ENCODE measurements around the gene RALGPS2.

Gene RALGPS2

DNA sequence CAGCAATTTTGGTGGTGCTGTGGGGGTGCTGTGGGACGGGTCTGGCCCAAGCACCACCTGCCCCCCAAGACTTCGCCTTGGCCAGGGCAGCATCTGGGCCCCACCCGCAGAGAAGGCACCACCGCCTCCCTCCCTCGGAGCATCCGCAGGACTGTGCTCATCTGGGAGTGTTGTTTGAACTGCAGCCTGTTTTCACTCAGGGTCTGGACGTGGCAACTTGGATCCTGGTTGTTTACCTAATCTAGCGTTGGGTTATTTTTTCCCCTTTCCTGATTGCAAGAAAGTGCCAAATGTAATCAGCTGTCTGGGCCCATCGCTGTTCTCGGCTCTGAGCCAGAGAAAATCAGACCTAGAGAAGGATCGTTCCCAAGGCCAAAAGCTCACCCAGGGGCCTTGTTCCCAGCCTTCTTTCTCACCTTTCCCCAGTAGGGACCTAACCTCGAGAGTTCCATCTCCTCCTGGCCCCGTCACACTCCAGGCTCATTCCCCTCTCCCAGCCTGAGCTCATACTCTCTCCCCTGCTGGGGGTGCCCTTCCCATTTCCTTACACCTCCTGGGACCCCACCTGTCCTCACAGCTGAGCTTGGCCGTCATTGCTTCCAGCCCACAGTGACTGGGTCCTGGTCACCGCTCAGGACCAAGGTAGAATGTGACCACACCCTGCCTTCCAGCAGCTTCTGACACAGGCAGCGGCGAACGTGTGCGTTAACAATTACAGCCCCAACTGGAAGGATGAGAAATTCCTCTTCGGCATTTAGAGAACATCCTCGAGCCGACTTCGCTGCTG lies 228.7 kb downstream of the RALGPS2 start:
- Mint-ChIP-seq H3K4me3 (no peak overlapping the region), H3K9me3 (ENCODE audit: low read depth) (no peaks in the 10 kb centered on the region), H3K4me1 (ENCODE audit: low read depth) (no peaks in the 10 kb centered on the region), H3K27me3 (no peaks in the 10 kb centered on the region), H3K27ac (no peak overlapping the region), H3K36me3 (no peaks in the 10 kb centered on the region)

DNA sequence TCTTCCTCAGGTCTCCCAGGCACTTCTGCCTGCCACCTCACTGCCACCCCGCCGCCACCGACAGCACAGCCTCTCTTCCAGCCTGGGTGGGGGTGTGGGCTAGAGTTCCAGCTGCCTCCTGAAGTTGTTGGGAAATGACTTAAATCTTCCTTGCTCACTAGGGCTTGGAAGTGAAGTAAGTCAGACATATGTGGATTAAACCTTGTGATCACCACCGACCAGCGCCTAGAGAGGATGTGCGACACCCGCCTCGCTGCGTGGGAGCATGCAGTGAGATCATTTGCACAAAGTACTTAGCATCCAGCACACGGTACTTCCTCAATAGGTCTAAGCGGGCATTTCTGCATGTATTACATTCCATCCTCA lies 229.3 kb downstream of the RALGPS2 start:
- Mint-ChIP-seq H3K36me3 (no peaks in the 10 kb centered on the region), H3K27ac (no peak overlapping the region), H3K27me3 (no peaks in the 10 kb centered on the region), H3K4me1 (ENCODE audit: low read depth) (no peaks in the 10 kb centered on the region), H3K4me3 (no peak overlapping the region), H3K9me3 (ENCODE audit: low read depth) (no peaks in the 10 kb centered on the region)

DNA sequence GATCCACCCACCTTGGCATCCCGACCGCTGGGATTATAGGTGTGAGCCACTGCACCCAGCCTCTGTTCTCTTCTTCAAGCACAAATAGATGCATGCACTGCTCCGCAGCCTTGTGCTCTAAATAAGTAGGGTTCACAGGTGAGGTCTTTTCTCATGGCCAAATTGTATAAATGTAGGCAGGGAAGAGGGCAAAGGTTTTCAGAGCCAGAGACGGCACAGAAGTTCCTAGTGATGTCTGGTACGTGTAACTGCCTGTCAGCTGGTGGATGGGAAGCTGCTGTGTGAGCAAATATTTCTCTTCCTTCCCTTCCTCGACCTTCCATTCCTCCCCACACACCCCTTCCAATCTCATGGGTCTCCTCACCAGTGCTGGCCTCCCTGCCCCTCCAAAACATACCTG lies 229.9 kb downstream of the RALGPS2 start:
- H3K9me3 Mint-ChIP-seq (ENCODE audit: low read depth), result no peaks in the 10 kb centered on the region
- H3K36me3 Mint-ChIP-seq, result no peaks in the 10 kb centered on the region
- no peak overlapping the region for H3K27ac Mint-ChIP-seq
- no peaks in the 10 kb centered on the region for H3K4me1 Mint-ChIP-seq (ENCODE audit: low read depth)
- no peaks in the 10 kb centered on the region for H3K27me3 Mint-ChIP-seq
- no peak overlapping the region for H3K4me3 Mint-ChIP-seq

DNA sequence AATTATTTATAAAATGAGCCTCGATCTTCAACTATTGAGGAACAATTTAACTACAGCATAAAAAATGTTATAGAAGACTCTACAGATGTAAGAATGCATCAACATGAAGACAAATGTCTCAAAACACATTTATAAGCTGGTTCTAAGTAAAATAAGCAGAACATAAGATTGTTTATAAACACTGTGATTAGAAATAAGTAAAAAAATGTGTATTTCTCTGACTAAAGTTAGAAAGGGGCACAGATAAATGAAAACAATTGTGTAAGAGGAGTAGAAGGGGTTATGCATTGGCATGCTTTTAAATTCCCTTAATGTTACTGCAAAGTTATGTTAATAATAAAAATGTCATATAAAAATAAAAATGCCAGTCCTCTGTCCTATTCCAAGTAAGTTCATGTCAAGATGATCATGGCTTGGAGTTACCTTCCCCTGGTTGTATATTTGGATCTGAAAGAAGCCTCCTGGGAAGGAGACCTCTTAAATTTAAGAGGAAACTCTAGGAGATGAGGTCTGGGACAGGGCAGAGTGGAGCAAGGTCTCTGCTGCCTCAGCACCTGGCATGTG lies 230.4 kb downstream of the RALGPS2 start:
- Mint-ChIP-seq H3K36me3 (no peaks in the 10 kb centered on the region), H3K4me1 (ENCODE audit: low read depth) (no peaks in the 10 kb centered on the region), H3K4me3 (no peak overlapping the region), H3K27me3 (no peaks in the 10 kb centered on the region), H3K27ac (no peak overlapping the region), H3K9me3 (ENCODE audit: low read depth) (no peaks in the 10 kb centered on the region)

DNA sequence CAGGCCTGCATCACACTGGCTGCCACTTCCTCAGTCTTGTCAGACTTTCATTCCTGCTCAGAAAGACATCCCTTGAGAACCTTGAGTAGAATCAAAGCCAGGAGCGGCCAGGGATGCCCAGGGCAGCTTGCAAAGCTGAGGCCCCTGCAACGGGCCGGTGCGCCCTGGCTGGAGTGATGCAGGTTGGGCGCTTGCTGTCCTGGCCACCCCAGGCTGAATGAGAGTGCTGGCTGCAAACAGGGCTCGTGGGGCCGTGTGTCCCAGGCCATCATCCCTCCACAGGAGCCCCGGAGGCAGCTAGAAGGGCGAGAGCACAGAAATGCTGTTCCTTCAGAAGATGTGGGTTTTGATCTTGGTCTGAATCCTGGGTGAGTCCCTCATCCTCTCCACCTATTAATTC lies 233.4 kb downstream of the RALGPS2 start:
- no peaks in the 10 kb centered on the region for H3K36me3 Mint-ChIP-seq
- H3K9me3 Mint-ChIP-seq (ENCODE audit: low read depth), result no peaks in the 10 kb centered on the region
- no peak overlapping the region for H3K27ac Mint-ChIP-seq
- no peak overlapping the region for H3K4me3 Mint-ChIP-seq
- no peaks in the 10 kb centered on the region for H3K4me1 Mint-ChIP-seq (ENCODE audit: low read depth)
- H3K27me3 Mint-ChIP-seq, result no peaks in the 10 kb centered on the region

DNA sequence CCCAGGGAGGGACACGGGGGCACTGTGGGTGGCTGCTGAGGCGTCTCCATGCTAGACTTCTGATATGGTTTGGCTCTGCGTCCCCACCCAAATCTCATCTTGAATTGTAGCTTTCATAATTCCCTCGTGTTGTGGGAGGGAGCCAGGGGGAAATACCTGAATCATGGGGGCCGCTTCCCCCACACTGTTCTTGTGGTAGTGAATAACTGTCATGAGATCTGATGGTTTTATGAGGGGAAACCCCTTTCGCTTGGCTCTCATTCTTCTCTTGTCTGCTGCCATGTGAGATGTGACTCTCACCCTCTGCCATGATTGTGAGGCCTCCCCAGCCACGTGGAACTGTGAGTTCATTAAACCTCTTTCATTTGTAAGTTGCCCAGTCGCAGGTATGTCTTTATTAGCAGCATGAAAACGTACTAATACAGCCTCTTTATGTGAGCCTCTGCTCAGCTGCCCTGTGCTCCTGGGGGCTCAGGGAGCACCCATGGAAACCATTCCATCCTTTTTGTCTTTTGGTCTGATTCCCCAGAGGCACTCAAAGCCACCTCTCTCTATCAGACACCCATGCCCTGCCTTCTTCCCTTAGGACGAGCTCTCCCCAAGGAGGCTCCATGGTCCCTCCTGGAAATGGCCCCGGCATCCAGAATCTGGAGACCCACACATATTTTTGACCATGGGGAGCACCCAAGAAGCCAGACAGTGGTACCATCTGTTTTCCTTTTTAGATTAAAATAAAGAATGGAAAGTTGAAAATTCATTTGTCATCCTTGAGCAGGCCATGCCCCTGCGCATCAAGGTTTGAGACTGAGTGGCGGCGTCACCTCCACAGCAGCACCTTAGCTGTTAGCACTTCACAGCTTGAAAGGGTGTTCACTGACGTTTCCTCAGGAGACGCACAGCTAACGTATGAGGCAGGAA lies 234.8 kb downstream of the RALGPS2 start:
- Mint-ChIP-seq H3K27ac (no peak overlapping the region), H3K4me1 (ENCODE audit: low read depth) (no peaks in the 10 kb centered on the region), H3K27me3 (no peaks in the 10 kb centered on the region)

DNA sequence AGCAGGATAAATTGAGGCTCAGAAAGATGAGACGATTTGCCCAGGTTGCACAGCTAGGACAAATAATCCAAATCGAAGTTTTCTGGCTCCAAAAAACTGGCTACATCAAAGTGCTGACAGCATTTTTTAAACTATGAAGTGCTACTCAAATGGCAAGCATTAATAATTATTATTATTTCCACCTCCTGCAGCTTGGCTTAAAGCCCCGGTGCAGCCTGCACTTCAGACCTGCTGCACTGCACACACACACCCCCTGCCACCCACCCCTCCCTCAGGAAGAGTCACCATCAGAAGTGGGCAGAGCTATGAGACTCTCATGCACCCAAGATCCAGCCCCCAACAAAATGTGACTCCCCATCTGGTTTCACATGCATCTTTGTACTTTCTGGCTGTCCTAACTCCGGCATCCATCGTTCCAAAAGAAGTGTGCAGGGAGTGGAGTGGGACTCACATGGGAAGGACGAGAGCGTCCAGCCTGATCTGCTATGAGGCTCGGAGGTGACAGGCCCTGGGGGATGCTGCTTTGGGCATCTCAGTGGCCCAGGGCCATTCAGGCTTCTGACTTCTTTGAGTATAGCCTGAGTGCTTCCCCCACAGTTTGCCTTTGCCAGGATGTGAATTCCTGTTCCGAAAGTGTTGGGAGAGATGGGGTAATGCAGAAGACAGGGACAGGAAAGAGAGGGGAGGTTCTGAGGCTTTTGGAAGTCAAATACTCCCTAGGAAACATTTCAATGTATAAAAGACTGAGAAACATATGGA lies 235.6 kb downstream of the RALGPS2 start:
- H3K27me3 Mint-ChIP-seq, result no peaks in the 10 kb centered on the region
- no peak overlapping the region for H3K27ac Mint-ChIP-seq
- no peaks in the 10 kb centered on the region for H3K9me3 Mint-ChIP-seq (ENCODE audit: low read depth)
- H3K4me3 Mint-ChIP-seq, result no peak overlapping the region
- no peaks in the 10 kb centered on the region for H3K4me1 Mint-ChIP-seq (ENCODE audit: low read depth)
- no peaks in the 10 kb centered on the region for H3K36me3 Mint-ChIP-seq

More for the DNA sequence above, 234.8 kb downstream of the RALGPS2 start:
- Mint-ChIP-seq H3K36me3 (no peaks in the 10 kb centered on the region), H3K9me3 (ENCODE audit: low read depth) (no peaks in the 10 kb centered on the region), H3K4me3 (no peak overlapping the region)

DNA sequence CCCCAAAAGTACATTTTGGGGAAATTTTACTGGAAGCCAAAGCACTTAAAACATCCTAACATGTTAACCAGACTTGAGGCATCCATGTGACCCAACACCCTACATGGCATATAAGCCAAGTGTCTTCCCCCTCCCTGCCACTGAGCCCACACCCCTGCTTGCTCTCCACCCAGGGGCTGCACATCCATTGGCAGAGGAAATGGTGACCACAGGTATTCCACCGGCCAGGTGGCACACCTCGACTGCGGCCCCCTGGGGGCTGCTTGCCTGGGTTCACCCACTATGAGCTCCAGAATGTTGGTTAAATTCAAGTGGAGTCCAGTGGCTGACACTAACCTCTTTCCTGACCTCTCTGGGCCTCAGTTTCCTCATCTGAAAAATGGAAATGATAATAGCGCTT lies 236.3 kb downstream of the RALGPS2 start:
- no peaks in the 10 kb centered on the region for H3K9me3 Mint-ChIP-seq (ENCODE audit: low read depth)
- no peaks in the 10 kb centered on the region for H3K4me1 Mint-ChIP-seq (ENCODE audit: low read depth)
- H3K27ac Mint-ChIP-seq, result no peak overlapping the region

DNA sequence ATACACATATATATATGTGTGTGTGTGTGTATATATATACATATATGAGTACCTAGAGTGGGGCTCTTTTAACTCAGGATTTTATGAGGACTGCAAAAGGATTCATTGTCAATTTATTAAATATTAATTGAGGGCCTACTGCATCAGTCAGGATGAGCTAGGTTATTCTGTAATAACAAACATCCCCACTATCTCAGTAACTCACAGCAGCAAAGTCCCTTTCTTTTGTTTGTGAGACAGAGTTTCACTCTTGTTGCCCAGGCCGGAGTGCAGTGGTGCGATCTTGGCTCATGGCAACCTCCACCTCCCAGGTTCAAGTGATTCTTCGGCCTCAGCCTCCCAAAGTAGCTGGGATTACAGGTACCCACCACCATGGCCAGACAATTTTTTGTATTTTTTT lies 236.8 kb downstream of the RALGPS2 start:
- Mint-ChIP-seq H3K4me1 (ENCODE audit: low read depth) (no peaks in the 10 kb centered on the region), H3K27me3 (no peaks in the 10 kb centered on the region), H3K4me3 (no peak overlapping the region)

More for the DNA sequence above, 236.3 kb downstream of the RALGPS2 start:
- Mint-ChIP-seq H3K4me3 (no peak overlapping the region), H3K36me3 (no peaks in the 10 kb centered on the region), H3K27me3 (no peaks in the 10 kb centered on the region)

DNA sequence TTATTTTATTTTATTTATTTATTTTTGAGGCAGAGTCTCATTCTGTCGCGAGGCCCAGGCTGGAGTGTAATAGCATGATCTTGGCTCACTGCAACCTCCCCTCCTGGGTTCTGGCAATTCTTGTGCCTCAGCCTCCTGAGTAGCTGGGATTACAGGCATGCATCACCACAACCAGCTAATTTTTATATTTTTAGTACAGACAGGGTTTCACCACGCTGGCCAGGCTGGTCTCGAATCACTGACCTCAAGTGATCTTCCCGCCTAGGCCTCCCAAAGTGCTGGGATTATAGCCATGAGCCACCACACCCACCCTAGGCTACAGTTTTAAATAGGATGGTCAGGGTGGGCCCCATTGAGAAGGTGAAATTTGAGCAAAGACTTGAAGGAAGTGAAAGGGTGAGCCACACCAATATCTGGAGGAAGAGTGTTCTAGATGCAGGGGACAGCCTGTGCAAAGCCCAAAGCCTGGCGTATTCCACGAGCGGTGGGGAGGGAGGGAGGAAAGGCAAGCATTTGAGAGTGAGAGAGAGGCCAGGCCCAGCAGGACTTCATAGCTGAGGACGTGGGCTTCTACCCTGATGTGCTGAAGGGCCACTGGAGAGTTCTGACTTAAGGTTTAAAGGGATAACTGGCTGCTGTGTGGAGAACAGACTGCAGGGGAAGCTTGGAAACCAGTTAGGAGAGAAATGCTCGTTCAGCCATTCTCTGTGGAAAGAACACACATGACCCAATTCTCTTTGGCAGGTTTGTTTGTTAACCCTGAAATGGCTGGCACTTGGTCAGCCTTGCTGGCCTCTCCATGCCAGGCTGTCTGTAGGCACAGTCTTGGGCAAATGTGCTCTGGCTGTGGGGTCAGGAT lies 238.0 kb downstream of the RALGPS2 start:
- Mint-ChIP-seq H3K9me3 (ENCODE audit: low read depth) (no peaks in the 10 kb centered on the region), H3K4me3 (no peak overlapping the region), H3K27ac (no peak overlapping the region), H3K4me1 (ENCODE audit: low read depth) (no peaks in the 10 kb centered on the region), H3K36me3 (no peaks in the 10 kb centered on the region), H3K27me3 (no peaks in the 10 kb centered on the region)

More for the DNA sequence above, 236.8 kb downstream of the RALGPS2 start:
- Mint-ChIP-seq H3K27ac (no peak overlapping the region), H3K36me3 (no peaks in the 10 kb centered on the region), H3K9me3 (ENCODE audit: low read depth) (no peaks in the 10 kb centered on the region)

DNA sequence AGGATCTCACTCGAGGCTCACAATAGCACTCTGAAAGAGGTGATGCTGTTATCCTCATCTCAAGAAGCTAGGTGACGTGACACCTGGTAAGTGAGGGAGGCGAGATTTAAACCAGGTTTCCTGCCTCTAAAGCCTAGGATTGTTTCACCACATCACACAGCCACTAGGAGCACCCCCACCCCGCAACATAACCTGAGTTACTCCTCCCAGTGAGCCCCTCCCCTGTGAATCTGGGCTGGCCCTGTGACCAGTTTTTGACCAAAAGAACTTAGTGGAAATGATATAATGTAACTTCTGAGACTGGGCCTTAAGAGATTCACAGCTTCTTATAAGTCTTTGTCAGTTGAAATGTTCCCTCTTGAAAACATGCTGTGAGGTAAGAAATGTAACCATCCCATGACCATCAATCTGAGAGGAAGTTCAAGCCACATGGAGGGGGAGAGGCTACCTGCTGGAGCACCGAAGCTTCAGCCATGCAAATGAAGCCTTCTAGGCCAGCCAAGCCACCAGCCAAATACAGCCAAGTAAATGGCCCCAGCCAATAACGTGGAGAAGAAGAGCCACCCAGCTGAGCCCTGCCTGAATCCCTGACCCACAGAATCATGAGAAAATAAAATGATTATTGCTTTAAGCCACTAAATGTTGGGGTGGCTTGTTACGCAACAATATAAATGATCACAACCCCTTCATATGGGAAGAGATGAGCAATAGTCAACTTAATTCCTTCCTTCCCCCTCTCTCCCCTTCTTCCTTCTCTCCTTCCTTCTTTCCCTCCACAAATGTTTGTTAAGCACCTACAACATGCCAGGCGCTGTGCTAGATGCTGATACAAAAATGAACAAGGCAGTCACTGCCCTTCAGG lies 239.7 kb downstream of the RALGPS2 start:
- H3K27me3 Mint-ChIP-seq, result no peaks in the 10 kb centered on the region
- H3K4me3 Mint-ChIP-seq, result no peak overlapping the region
- H3K4me1 Mint-ChIP-seq (ENCODE audit: low read depth), result no peaks in the 10 kb centered on the region
- H3K36me3 Mint-ChIP-seq, result no peaks in the 10 kb centered on the region
- no peaks in the 10 kb centered on the region for H3K9me3 Mint-ChIP-seq (ENCODE audit: low read depth)
- H3K27ac Mint-ChIP-seq, result no peak overlapping the region

DNA sequence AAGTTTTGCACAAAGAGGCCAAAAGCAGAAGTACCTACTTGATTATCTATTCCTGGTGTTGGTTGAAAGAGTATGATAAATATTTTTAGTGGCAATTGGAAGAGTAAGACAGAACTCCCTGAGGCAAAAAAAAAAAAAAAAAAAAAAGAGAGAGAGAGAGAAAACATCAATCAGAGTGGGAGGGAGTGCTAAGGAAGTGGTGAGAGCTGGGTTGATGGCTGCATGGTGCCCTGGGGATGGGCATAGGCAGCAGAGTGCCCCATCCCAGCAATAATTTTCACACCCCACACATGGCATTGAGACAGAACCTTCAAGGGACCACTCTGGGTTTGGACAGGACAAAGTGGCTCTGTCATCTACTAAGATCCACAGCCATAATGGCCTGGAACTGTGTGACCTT lies 241.3 kb downstream of the RALGPS2 start:
- H3K27me3 Mint-ChIP-seq, result no peaks in the 10 kb centered on the region
- no peak overlapping the region for H3K27ac Mint-ChIP-seq
- no peaks in the 10 kb centered on the region for H3K9me3 Mint-ChIP-seq (ENCODE audit: low read depth)
- no peaks in the 10 kb centered on the region for H3K4me1 Mint-ChIP-seq (ENCODE audit: low read depth)
- H3K36me3 Mint-ChIP-seq, result no peaks in the 10 kb centered on the region
- H3K4me3 Mint-ChIP-seq, result no peak overlapping the region

DNA sequence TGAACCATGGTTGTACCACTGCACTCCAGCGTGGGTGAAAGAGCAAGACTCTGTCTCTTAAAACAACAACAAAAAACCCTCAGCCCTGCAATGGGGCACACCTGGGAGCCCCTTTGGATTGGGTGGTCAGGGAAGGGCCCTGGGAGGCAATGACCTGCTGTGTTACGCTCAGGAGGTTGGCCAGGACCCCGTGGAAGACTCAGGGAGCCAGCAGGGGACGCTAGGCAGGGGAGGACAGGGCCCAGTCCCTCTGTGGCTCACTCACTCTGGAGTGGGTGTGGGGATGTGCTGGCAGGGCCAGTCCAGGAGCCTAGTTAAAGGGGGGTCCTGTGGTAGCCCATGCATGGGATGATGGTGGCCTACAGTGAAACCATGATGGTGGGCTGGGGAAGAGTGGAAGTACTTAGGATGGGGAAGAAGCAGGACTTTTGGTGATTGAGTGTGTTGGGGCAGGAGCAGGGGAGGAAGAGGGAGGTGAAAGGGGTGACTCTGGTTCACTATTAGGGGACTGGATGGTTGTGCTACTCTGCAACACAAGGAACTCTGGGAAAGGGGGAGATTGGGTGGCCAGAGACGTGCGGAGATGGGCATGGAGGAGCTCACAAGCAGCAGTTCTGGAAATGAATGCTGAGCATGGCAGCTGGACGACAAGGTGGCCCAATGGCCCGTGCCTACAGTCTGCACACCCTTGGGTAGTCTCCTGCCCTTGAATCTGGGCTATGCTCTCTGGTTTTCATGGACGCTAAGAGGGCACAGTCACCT lies 244.4 kb downstream of the RALGPS2 start:
- Mint-ChIP-seq H3K9me3 (ENCODE audit: low read depth) (no peaks in the 10 kb centered on the region), H3K4me1 (ENCODE audit: low read depth) (peaks cover 7% of the 10 kb centered on the region), H3K4me3 (no peak overlapping the region), H3K27ac (no peak overlapping the region), H3K36me3 (no peaks in the 10 kb centered on the region), H3K27me3 (peaks cover 3% of the 10 kb centered on the region)

All from activated naive CD8-positive, alpha-beta T cell (primary cell).